IMR-90 (cell line): ENCODE results near the gene ARID5A.

Experiments used
- BHLHE40 ChIP-seq: fragments of 150-350 bp; IDR thresholded peaks from 2 replicates; pipeline ENCODE4 v1.6.1; 2016; ENCODE audit warnings: mild to moderate bottlenecking, low read depth, low read length
- CEBPB ChIP-seq: IDR thresholded peaks from 2 replicates; pipeline ENCODE4 v1.6.1; 2012; ENCODE audit warnings: low read depth, low read length, improper control_type of control experiment
- FOS ChIP-seq: fragments of 150-350 bp; IDR thresholded peaks from 2 replicates; pipeline ENCODE4 v1.6.1; 2016; ENCODE audit warnings: low read depth, low read length
- POLR2A ChIP-seq: IDR thresholded peaks from 2 replicates; pipeline ENCODE4 v1.6.1; 2012; ENCODE audit warnings: mild to moderate bottlenecking, low read depth, low read length
- RAD21 ChIP-seq: IDR thresholded peaks from 2 replicates; pipeline ENCODE4 v1.6.1; 2012; ENCODE audit warnings: low read length, improper control_type of control experiment
- RCOR1 ChIP-seq: IDR thresholded peaks from 2 replicates; pipeline ENCODE4 v1.6.1; 2012; ENCODE audit warnings: mild to moderate bottlenecking, low read length, improper control_type of control experiment; ENCODE audit not compliant: insufficient replicate concordance
- RFX5 ChIP-seq: IDR thresholded peaks from 2 replicates; pipeline ENCODE4 v1.8.0; 2012; ENCODE audit warnings: low read depth, mild to moderate bottlenecking, low read length, moderate library complexity
- SMC3 ChIP-seq: fragments of 150-350 bp; IDR thresholded peaks from 2 replicates; pipeline ENCODE4 v1.6.1; 2016; ENCODE audit warnings: low read depth, mild to moderate bottlenecking, antibody characterized with exemption, low read length, moderate library complexity
- TF ChIP-seq, protein P1 (sequence below): fragments of 150-350 bp; IDR thresholded peaks from 2 replicates; pipeline ENCODE4 v1.6.1; 2017; ENCODE audit warnings: mild to moderate bottlenecking, antibody characterized with exemption, low read length, low read depth
- TF ChIP-seq, protein P2 (sequence below): conservative IDR thresholded peaks from 2 replicates; pipeline ENCODE4 v1.5.1; 2012; ENCODE audit warnings: mild to moderate bottlenecking, low read depth, low read length, improper control_type of control experiment
- TF ChIP-seq, protein P3 (sequence below): fragments of 150-350 bp; IDR thresholded peaks from 2 replicates; pipeline ENCODE4 v1.6.1; 2016; ENCODE audit warnings: low read depth, mild to moderate bottlenecking, low read length, moderate library complexity, borderline replicate concordance

DNA sequence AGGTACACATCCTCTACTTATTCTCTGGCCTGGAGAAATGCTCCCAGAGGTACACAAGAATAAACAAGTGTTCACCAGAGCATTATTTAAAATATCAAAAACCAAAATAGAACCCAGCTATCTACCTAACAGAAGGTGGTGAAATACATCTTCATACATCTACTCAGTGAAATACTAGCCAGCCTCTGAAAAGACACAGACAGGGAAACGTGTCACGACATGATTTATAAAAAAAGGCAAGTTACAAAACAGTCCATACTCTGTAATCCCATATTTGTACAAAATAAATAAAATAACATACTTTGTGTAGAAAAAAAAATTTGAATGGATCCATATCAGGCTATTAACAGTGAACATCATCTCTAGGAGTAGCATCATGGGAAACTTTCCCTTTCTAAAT, 63.4 kb downstream of the ARID5A start:
- TF ChIP-seq CEBPB: no peak
- TF ChIP-seq, protein P1, sequence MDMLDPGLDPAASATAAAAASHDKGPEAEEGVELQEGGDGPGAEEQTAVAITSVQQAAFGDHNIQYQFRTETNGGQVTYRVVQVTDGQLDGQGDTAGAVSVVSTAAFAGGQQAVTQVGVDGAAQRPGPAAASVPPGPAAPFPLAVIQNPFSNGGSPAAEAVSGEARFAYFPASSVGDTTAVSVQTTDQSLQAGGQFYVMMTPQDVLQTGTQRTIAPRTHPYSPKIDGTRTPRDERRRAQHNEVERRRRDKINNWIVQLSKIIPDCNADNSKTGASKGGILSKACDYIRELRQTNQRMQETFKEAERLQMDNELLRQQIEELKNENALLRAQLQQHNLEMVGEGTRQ: no peak
- no peak for TF ChIP-seq RCOR1
- no peak for TF ChIP-seq RFX5
- no peak for TF ChIP-seq POLR2A
- TF ChIP-seq, protein P2, sequence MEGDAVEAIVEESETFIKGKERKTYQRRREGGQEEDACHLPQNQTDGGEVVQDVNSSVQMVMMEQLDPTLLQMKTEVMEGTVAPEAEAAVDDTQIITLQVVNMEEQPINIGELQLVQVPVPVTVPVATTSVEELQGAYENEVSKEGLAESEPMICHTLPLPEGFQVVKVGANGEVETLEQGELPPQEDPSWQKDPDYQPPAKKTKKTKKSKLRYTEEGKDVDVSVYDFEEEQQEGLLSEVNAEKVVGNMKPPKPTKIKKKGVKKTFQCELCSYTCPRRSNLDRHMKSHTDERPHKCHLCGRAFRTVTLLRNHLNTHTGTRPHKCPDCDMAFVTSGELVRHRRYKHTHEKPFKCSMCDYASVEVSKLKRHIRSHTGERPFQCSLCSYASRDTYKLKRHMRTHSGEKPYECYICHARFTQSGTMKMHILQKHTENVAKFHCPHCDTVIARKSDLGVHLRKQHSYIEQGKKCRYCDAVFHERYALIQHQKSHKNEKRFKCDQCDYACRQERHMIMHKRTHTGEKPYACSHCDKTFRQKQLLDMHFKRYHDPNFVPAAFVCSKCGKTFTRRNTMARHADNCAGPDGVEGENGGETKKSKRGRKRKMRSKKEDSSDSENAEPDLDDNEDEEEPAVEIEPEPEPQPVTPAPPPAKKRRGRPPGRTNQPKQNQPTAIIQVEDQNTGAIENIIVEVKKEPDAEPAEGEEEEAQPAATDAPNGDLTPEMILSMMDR: no peak
- TF ChIP-seq RAD21: no peak
- no peak for TF ChIP-seq FOS
- TF ChIP-seq SMC3: no peak
- TF ChIP-seq BHLHE40: no peak
- TF ChIP-seq, protein P3, sequence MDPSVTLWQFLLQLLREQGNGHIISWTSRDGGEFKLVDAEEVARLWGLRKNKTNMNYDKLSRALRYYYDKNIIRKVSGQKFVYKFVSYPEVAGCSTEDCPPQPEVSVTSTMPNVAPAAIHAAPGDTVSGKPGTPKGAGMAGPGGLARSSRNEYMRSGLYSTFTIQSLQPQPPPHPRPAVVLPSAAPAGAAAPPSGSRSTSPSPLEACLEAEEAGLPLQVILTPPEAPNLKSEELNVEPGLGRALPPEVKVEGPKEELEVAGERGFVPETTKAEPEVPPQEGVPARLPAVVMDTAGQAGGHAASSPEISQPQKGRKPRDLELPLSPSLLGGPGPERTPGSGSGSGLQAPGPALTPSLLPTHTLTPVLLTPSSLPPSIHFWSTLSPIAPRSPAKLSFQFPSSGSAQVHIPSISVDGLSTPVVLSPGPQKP: no peak
